HAP-1 (cell line): ENCODE measurements around the gene TMEM42.

Experiments used
- DNase-seq, 2 experiments: peaks; one replicate each; pipeline ENCODE4 v3.0.0-alpha.2; 2016 to 2020; ENCODE audit warnings: low spot score in 2 of 2
- H3K27me3 ChIP-seq: fragments of 250-450 bp; sonication (Bioruptor Pico); 2 replicates; pipeline ENCODE4 v1.5.1; 2020; ENCODE audit warnings: low read depth, mild to moderate bottlenecking, moderate library complexity
- H3K36me3 ChIP-seq: fragments of 250-450 bp; sonication (Bioruptor Pico); replicated peaks from 2 replicates; pipeline ENCODE4 v1.5.1; 2020; ENCODE audit warnings: mild to moderate bottlenecking
- H3K4me1 ChIP-seq: fragments of 250-450 bp; sonication (Bioruptor Pico); 2 replicates; pipeline ENCODE4 v1.5.1; 2020; ENCODE audit warnings: mild to moderate bottlenecking
- H3K4me3 ChIP-seq: fragments of 250-450 bp; sonication (Bioruptor Pico); 2 replicates; pipeline ENCODE4 v1.5.1; 2020; ENCODE audit warnings: mild to moderate bottlenecking, moderate library complexity
- H3K9me3 ChIP-seq: fragments of 250-450 bp; sonication (Bioruptor Pico); 2 replicates; pipeline ENCODE4 v1.5.1; 2020; ENCODE audit warnings: mild to moderate bottlenecking, moderate library complexity
- in situ Hi-C: fragments of 300-500 bp; cut with MboI; formaldehyde crosslinking; loops from 3 replicates; pipeline ENCODE4 v1.14.3; 2020; ENCODE audit warnings: low sequenced_read_pairs, inconsistent platforms, mixed read lengths

Gene TMEM42

DNA sequence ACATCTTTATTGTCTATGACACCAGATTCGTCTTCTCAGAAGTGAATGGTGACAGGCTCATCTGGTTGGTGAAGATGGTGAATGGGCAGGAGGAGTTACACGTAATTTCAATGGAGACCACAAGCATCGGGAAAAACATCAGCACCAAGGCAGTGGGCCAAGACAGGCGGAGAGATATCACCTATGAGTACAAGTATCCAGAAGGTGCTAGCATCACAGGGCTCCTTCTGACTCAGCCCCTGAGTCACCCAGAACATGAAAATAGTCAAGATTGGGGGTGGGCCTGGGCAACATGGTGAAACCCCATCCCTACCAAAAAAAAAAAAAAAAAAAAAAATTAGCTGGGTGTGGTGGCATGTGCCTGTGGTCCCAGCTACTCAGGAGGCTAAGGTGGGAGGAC, 45.3 kb downstream of the TMEM42 start:
- H3K9me3 ChIP-seq, result no peaks in the 10 kb centered on the region; the same call in 1 of the 2 replicates
- DNase-seq, result no peak
- in situ Hi-C loops, result no loop called here
- no peaks in the 10 kb centered on the region for H3K4me1 ChIP-seq
- no peak overlapping the region for H3K4me3 ChIP-seq
- H3K27me3 ChIP-seq, result peaks cover 2% of the 10 kb centered on the region
- no peaks in the 10 kb centered on the region for H3K36me3 ChIP-seq

DNA sequence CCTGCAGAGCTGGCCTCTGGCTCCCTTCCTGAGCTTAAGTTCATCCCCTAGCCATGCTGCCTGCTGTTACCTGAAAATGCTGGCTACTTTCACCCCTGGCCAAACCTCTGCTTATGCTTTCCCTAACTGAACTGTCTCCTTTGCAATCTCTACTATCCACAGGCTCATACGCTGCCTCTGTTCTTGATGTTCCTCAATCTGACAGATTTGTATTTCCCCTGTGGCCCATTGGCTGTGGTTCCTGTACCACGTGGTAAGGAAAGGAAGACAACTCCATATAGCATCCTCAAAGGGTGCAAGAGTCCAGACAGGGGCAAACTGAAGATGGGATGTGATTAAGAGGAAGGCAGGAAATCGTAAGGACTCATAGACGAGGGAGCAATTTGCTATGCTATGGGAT, 45.9 kb downstream of the TMEM42 start:
- no peaks in the 10 kb centered on the region for H3K36me3 ChIP-seq
- peaks cover 2% of the 10 kb centered on the region for H3K27me3 ChIP-seq
- H3K4me1 ChIP-seq, result no peaks in the 10 kb centered on the region
- H3K4me3 ChIP-seq, result no peak overlapping the region
- no peaks in the 10 kb centered on the region; the same call in 1 of the 2 replicates for H3K9me3 ChIP-seq
- DNase-seq, result no peak
- in situ Hi-C loops, result no loop called here

DNA sequence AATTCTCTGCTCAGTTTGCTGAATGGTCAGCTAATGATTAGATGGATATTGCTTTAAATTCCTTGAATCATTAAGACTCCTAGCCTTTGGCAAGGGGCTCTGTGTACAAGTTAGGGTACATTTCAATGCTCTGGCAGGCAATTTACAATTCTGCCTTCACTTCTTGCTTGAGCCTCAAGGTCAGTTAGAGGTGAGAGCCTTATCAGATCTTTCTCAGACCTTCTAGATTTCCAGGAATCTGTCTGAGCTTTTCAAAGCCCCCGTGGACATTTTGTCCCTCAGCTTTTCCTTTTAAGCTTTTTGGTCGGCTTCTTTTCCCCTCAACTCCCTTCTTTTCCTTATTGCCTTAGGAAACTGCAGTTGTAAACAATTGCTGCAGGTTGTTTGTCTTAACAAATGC, 47.4 kb downstream of the TMEM42 start:
- Histone ChIP-seq H3K9me3 (no peaks in the 10 kb centered on the region; the same call in 1 of the 2 replicates), H3K4me1 (no peaks in the 10 kb centered on the region), H3K4me3 (no peak overlapping the region), H3K36me3 (no peaks in the 10 kb centered on the region), H3K27me3 (peaks cover 2% of the 10 kb centered on the region)
- in situ Hi-C loops, result no loop called here
- DNase-seq, result no peak

DNA sequence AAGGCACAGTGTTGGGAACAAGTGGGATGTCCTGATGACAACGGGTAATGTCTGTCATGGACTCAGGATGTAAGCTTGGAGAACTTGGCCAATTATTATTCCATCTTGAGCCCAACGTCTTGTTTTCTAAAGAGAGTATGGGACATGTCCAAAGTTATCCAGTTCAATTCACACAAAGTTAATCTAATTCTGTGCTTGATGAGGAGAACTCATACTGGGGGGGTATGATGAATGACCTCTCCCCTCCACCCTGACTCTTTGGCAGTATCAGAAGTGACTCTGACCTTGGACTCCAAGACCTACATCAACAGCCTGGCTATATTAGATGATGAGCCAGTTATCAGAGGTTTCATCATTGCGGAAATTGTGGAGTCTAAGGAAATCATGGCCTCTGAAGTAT, 49.0 kb downstream of the TMEM42 start:
- Histone ChIP-seq H3K9me3 (no peaks in the 10 kb centered on the region; the same call in 1 of the 2 replicates), H3K4me3 (no peak overlapping the region), H3K36me3 (no peaks in the 10 kb centered on the region), H3K27me3 (peaks cover 2% of the 10 kb centered on the region), H3K4me1 (no peaks in the 10 kb centered on the region)
- in situ Hi-C loops, result loop anchor here (10.0 kb wide), 1 partner anchor 376 kb away; no protein-coding TSS in a partner anchor
- DNase-seq, result no peak

DNA sequence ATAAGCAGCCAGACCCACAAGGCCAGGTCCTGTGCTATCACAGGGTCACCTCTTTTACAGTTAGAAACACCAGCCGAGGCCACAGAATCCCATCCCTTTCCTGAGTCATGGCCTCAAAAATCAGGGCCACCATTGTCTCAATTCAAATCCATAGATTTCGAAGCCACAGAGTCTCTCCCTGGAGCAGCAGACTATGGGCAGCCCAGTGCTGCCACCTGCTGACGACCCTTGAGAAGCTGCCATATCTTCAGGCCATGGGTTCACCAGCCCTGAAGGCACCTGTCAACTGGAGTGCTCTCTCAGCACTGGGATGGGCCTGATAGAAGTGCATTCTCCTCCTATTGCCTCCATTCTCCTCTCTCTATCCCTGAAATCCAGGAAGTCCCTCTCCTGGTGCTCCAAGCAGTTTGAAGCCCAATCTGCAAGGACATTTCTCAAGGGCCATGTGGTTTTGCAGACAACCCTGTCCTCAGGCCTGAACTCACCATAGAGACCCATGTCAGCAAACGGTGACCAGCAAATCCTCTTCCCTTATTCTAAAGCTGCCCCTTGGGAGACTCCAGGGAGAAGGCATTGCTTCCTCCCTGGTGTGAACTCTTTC, 52.3 kb downstream of the TMEM42 start:
- Histone ChIP-seq H3K36me3 (no peaks in the 10 kb centered on the region), H3K4me1 (no peaks in the 10 kb centered on the region), H3K27me3 (peaks cover 2% of the 10 kb centered on the region), H3K9me3 (no peaks in the 10 kb centered on the region; the same call in 1 of the 2 replicates), H3K4me3 (no peak overlapping the region)
- DNase-seq, result peak; percentile 60 to 80
- in situ Hi-C loops, result loop anchor here (10.0 kb wide), 1 partner anchor 379 kb away; no protein-coding TSS in a partner anchor

DNA sequence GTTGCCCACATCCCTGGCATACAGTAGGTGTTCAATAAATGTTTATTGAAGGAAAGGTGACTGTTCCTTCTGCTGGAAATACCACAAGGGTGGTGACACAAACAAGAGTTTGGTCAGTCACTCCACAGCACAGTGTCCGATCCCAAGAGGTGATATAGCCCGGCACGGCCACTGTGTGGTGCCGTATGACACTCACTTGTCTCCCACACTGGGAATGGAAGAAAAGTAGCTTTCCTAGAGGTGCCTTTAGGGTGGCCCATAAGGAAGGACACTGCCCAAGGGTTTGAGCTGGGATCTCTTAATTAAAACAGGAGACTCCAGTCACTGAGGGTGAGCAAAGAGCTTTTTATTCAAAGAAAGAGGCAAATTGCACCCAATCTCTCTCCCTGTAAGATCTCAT, 53.2 kb downstream of the TMEM42 start:
- in situ Hi-C loops, result loop anchor here (10.0 kb wide), 1 partner anchor 380 kb away; no protein-coding TSS in a partner anchor
- Histone ChIP-seq H3K9me3 (no peaks in the 10 kb centered on the region), H3K4me3 (no peak overlapping the region), H3K36me3 (no peaks in the 10 kb centered on the region), H3K4me1 (no peaks in the 10 kb centered on the region), H3K27me3 (no peaks in the 10 kb centered on the region)
- DNase-seq, result peak; percentile 16 to 37
